ENCODE data around the gene ADAMTS7. TPM values are rescaled to one million over a fixed set of nuclear protein-coding genes. Genes with fewer than 3 reads are reported as not detected.

The ADAMTS7 gene
- total RNA-seq, 1 donor from 2014 or later: 25.5 TPM

- no peak for FAIRE-seq
- H3K9me3 Mint-ChIP-seq (ENCODE audit: unreplicated experiment): peaks cover 5% of the 10 kb centered on the region
- no peak overlapping the region for H3K9ac ChIP-seq (ENCODE audit: low read length)
These were observed 98.3 kb downstream of the ADAMTS7 start for GRCh38 chr15:78712797-78713515.

GRCh38 chr15:78711638-78712037 lies 99.6 kb downstream of the ADAMTS7 start:
- Histone ChIP-seq H3K4me3 (ENCODE audit: insufficient read depth, low read depth, low read length) (no peak overlapping the region), H3K9me3 (ENCODE audit: insufficient read depth, low read depth, low read length) (no peaks in the 10 kb centered on the region), H3K4me1 (ENCODE audit: insufficient read depth, low read length) (peaks cover 5% of the 10 kb centered on the region), H3K9ac (ENCODE audit: low read length) (no peak overlapping the region), H3K79me2 (ENCODE audit: insufficient read depth, low read length) (no peaks in the 10 kb centered on the region), H3K4me2 (ENCODE audit: low read length) (no peak overlapping the region), H2AFZ (ENCODE audit: low read depth, low read length) (no peak overlapping the region), H3K27ac (ENCODE audit: low read depth, low read length) (no peak overlapping the region), H3K27me3 (ENCODE audit: insufficient read depth, low read length) (peaks cover 18% of the 10 kb centered on the region), H4K20me1 (ENCODE audit: insufficient read depth, low read length) (no peaks in the 10 kb centered on the region), H3K36me3 (ENCODE audit: insufficient read depth, low read length) (no peaks in the 10 kb centered on the region)
- FAIRE-seq: no peak
- no peaks in the 10 kb centered on the region for H3K4me1 Mint-ChIP-seq (ENCODE audit: low read depth, unreplicated experiment)
- H3K27me3 Mint-ChIP-seq (ENCODE audit: low read depth, unreplicated experiment): peaks cover 25% of the 10 kb centered on the region
- no peak for DNase-seq (ENCODE audit: low read depth)
- TF ChIP-seq, protein P1, sequence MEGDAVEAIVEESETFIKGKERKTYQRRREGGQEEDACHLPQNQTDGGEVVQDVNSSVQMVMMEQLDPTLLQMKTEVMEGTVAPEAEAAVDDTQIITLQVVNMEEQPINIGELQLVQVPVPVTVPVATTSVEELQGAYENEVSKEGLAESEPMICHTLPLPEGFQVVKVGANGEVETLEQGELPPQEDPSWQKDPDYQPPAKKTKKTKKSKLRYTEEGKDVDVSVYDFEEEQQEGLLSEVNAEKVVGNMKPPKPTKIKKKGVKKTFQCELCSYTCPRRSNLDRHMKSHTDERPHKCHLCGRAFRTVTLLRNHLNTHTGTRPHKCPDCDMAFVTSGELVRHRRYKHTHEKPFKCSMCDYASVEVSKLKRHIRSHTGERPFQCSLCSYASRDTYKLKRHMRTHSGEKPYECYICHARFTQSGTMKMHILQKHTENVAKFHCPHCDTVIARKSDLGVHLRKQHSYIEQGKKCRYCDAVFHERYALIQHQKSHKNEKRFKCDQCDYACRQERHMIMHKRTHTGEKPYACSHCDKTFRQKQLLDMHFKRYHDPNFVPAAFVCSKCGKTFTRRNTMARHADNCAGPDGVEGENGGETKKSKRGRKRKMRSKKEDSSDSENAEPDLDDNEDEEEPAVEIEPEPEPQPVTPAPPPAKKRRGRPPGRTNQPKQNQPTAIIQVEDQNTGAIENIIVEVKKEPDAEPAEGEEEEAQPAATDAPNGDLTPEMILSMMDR (IDR thresholded peaks at IDR 0.05; ENCODE audit: insufficient read depth, low read depth, low read length): no peak
- no peak for TF ChIP-seq EZH2 (IDR thresholded peaks at IDR 0.05; ENCODE audit: insufficient read depth, low read length)
- H3K27ac Mint-ChIP-seq (ENCODE audit: unreplicated experiment): no peak overlapping the region
- H3K4me3 Mint-ChIP-seq (ENCODE audit: unreplicated experiment): no peak overlapping the region
- peaks cover 5% of the 10 kb centered on the region for H3K9me3 Mint-ChIP-seq (ENCODE audit: unreplicated experiment)
- no peaks in the 10 kb centered on the region for H3K36me3 Mint-ChIP-seq (ENCODE audit: low read depth, unreplicated experiment)

More at GRCh38 chr15:78712797-78713515, 98.3 kb downstream of the ADAMTS7 start:
- H3K27me3 ChIP-seq (ENCODE audit: insufficient read depth, low read length): peaks cover 15% of the 10 kb centered on the region
- no peaks in the 10 kb centered on the region for H3K9me3 ChIP-seq (ENCODE audit: insufficient read depth, low read depth, low read length)
- H3K27ac Mint-ChIP-seq (ENCODE audit: unreplicated experiment): no peak overlapping the region
- no peak overlapping the region for H3K4me2 ChIP-seq (ENCODE audit: low read length)
- H3K4me1 Mint-ChIP-seq (ENCODE audit: low read depth, unreplicated experiment): no peaks in the 10 kb centered on the region
- peaks cover 7% of the 10 kb centered on the region for H3K4me1 ChIP-seq (ENCODE audit: insufficient read depth, low read length)
- no peak for DNase-seq (ENCODE audit: low read depth)
- H3K36me3 Mint-ChIP-seq (ENCODE audit: low read depth, unreplicated experiment): no peaks in the 10 kb centered on the region
- no peak overlapping the region for H3K27ac ChIP-seq (ENCODE audit: low read depth, low read length)
- no peak overlapping the region for H3K4me3 Mint-ChIP-seq (ENCODE audit: unreplicated experiment)
- H3K4me3 ChIP-seq (ENCODE audit: insufficient read depth, low read depth, low read length): no peak overlapping the region
- H3K27me3 Mint-ChIP-seq (ENCODE audit: low read depth, unreplicated experiment): peaks cover 16% of the 10 kb centered on the region
- no peaks in the 10 kb centered on the region for H3K79me2 ChIP-seq (ENCODE audit: insufficient read depth, low read length)
- H2AFZ ChIP-seq (ENCODE audit: low read depth, low read length): no peak overlapping the region
- TF ChIP-seq EZH2 (IDR thresholded peaks at IDR 0.05; ENCODE audit: insufficient read depth, low read length): no peak
- TF ChIP-seq, protein P1 (IDR thresholded peaks at IDR 0.05; ENCODE audit: insufficient read depth, low read depth, low read length): no peak
- no peaks in the 10 kb centered on the region for H4K20me1 ChIP-seq (ENCODE audit: insufficient read depth, low read length)
- H3K36me3 ChIP-seq (ENCODE audit: insufficient read depth, low read length): no peaks in the 10 kb centered on the region

- H3K27me3 Mint-ChIP-seq (ENCODE audit: low read depth, unreplicated experiment): peaks cover 36% of the 10 kb centered on the region
- no peaks in the 10 kb centered on the region for H3K36me3 Mint-ChIP-seq (ENCODE audit: low read depth, unreplicated experiment)
- H3K27ac Mint-ChIP-seq (ENCODE audit: unreplicated experiment): no peak overlapping the region
- FAIRE-seq: no peak
- no peaks in the 10 kb centered on the region for H3K36me3 ChIP-seq (ENCODE audit: insufficient read depth, low read length)
- H3K9me3 ChIP-seq (ENCODE audit: insufficient read depth, low read depth, low read length): no peaks in the 10 kb centered on the region
- peaks cover 24% of the 10 kb centered on the region for H3K27me3 ChIP-seq (ENCODE audit: insufficient read depth, low read length)
- H3K4me3 Mint-ChIP-seq (ENCODE audit: unreplicated experiment): peak overlapping the region; percentile 34
- peaks cover 10% of the 10 kb centered on the region for H3K9me3 Mint-ChIP-seq (ENCODE audit: unreplicated experiment)
- DNase-seq (ENCODE audit: low read depth): no peak
- no peak overlapping the region for H3K27ac ChIP-seq (ENCODE audit: low read depth, low read length)
- H3K4me1 ChIP-seq (ENCODE audit: insufficient read depth, low read length): peaks cover 3% of the 10 kb centered on the region
- TF ChIP-seq, protein P1 (IDR thresholded peaks at IDR 0.05; ENCODE audit: insufficient read depth, low read depth, low read length): peak; percentile 69
- no peak for TF ChIP-seq EZH2 (IDR thresholded peaks at IDR 0.05; ENCODE audit: insufficient read depth, low read length)
- peak overlapping the region; percentile 35 for H2AFZ ChIP-seq (ENCODE audit: low read depth, low read length)
- no peaks in the 10 kb centered on the region for H4K20me1 ChIP-seq (ENCODE audit: insufficient read depth, low read length)
- H3K4me3 ChIP-seq (ENCODE audit: insufficient read depth, low read depth, low read length): no peak overlapping the region
- H3K79me2 ChIP-seq (ENCODE audit: insufficient read depth, low read length): no peaks in the 10 kb centered on the region
- H3K9ac ChIP-seq (ENCODE audit: low read length): no peak overlapping the region
- peak overlapping the region; percentile 62 for H3K4me2 ChIP-seq (ENCODE audit: low read length)
- no peaks in the 10 kb centered on the region for H3K4me1 Mint-ChIP-seq (ENCODE audit: low read depth, unreplicated experiment)
These were observed 101.9 kb downstream of the ADAMTS7 start for GRCh38 chr15:78709263-78709882.
